Vagina (tissue), 2 donors: ENCODE results near the gene FNBP1L.

Source experiments
- POLR2A ChIP-seq, 2 donors: fragments of 450-650 bp; IDR thresholded peaks; one replicate each; pipeline ENCODE4 v1.6.1; 2017; ENCODE audit warnings: antibody characterized with exemption in 2 of 2, mild to moderate bottlenecking in 2 of 2, moderate library complexity in 2 of 2
- POLR2AphosphoS5 ChIP-seq, 2 donors: sonication (generic); formaldehyde crosslinking; IDR thresholded peaks; one replicate each; pipeline ENCODE4 v1.9.0; 2017; ENCODE audit warnings: antibody characterized with exemption in 2 of 2, mild to moderate bottlenecking in 2 of 2, low read depth in 1 of 2; ENCODE audit not compliant: insufficient read depth in 1 of 2
- TF ChIP-seq, protein P1 (sequence below), 3 experiments: fragments of 450-650 bp in 2 of 3; fragments of 200-600 bp in 1 of 3; sonication (generic) in 1 of 3; IDR thresholded peaks; one replicate each; pipeline ENCODE4 v1.5.1; 2017 to 2019; ENCODE audit warnings: antibody characterized with exemption in 3 of 3, mild to moderate bottlenecking in 2 of 3, moderate library complexity in 2 of 3

DNA sequence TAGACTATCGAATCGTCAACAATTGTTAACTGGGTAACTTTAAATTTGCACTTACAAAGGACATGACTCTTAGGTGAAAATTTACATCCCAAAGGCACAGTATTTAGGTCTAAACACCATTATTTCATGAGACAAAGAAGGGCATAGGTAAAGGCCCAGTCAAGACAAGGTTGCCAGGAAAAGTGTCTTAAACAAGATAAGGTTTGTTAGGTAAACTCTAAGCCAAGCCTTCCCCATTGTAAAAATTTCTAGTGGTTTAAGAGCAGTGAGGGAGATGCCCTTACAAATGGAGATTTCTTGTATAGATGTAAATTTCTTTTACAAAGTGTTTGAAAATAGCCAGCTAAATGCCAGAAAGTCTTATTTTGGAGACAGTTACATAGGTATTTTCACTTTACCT lies 36.9 kb upstream of the FNBP1L start:
- TF ChIP-seq, protein P1, sequence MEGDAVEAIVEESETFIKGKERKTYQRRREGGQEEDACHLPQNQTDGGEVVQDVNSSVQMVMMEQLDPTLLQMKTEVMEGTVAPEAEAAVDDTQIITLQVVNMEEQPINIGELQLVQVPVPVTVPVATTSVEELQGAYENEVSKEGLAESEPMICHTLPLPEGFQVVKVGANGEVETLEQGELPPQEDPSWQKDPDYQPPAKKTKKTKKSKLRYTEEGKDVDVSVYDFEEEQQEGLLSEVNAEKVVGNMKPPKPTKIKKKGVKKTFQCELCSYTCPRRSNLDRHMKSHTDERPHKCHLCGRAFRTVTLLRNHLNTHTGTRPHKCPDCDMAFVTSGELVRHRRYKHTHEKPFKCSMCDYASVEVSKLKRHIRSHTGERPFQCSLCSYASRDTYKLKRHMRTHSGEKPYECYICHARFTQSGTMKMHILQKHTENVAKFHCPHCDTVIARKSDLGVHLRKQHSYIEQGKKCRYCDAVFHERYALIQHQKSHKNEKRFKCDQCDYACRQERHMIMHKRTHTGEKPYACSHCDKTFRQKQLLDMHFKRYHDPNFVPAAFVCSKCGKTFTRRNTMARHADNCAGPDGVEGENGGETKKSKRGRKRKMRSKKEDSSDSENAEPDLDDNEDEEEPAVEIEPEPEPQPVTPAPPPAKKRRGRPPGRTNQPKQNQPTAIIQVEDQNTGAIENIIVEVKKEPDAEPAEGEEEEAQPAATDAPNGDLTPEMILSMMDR (IDR thresholded peaks at IDR 0.05): no peak
- TF ChIP-seq POLR2A (IDR thresholded peaks at IDR 0.05) (no peak), POLR2AphosphoS5 (IDR thresholded peaks at IDR 0.05; ENCODE audit: insufficient read depth in 1 of 2, low read depth in 1 of 2) (no peak)
